GM23338 (cell line): Measurements from ENCODE around the gene HS6ST3.

Experiments used
- CREB1 ChIP-seq: fragments of 250-450 bp; sonication (Bioruptor Pico); IDR thresholded peaks from 2 replicates; pipeline ENCODE4 v1.5.0; 2020; ENCODE audit warnings: low read depth, mild to moderate bottlenecking, moderate library complexity
- EZH2 ChIP-seq: fragments of 200-600 bp; sonication (generic); IDR thresholded peaks from one replicate; pipeline ENCODE4 v1.8.0; 2017; ENCODE audit warnings: antibody characterized with exemption, mild to moderate bottlenecking, low read depth; ENCODE audit not compliant: unreplicated experiment
- EZH2phosphoT487 ChIP-seq: fragments of 200-600 bp; sonication (generic); IDR thresholded peaks from one replicate; pipeline ENCODE4 v1.8.1; 2018; ENCODE audit warnings: antibody characterized with exemption; ENCODE audit not compliant: unreplicated experiment
- JUNB ChIP-seq: IDR thresholded peaks from one replicate; pipeline ENCODE4 v1.6.1; 2016; ENCODE audit warnings: antibody characterized with exemption; ENCODE audit not compliant: unreplicated experiment
- NANOG ChIP-seq: IDR thresholded peaks from 2 replicates; pipeline ENCODE4 v1.6.1; 2016; ENCODE audit warnings: antibody characterized with exemption, borderline replicate concordance
- POLR2AphosphoS5 ChIP-seq: IDR thresholded peaks from 2 replicates; pipeline ENCODE4 v1.6.1; 2016; ENCODE audit warnings: antibody characterized with exemption, low read depth
- STAT1 ChIP-seq: IDR thresholded peaks from one replicate; pipeline ENCODE4 v1.6.1; 2016; ENCODE audit warnings: antibody characterized with exemption; ENCODE audit not compliant: unreplicated experiment
- ZNF114 ChIP-seq: fragments of 250-450 bp; sonication (Bioruptor Pico); IDR thresholded peaks from 2 replicates; pipeline ENCODE4 v1.5.0; 2020; ENCODE audit warnings: mild to moderate bottlenecking, moderate library complexity
- ZNF331 ChIP-seq: fragments of 250-450 bp; sonication (Bioruptor Pico); IDR thresholded peaks from 2 replicates; pipeline ENCODE4 v1.5.0; 2020; ENCODE audit warnings: low read depth, mild to moderate bottlenecking, moderate library complexity
- TF ChIP-seq, protein P1 (sequence below), 2 experiments: fragments of 200-600 bp in 1 of 2; sonication (generic) in 1 of 2; conservative IDR thresholded peaks; 2 replicates each; pipeline versions ENCODE4 v1.5.1 to v1.6.1; 2016 to 2017; ENCODE audit warnings: antibody characterized with exemption in 2 of 2, low read depth in 2 of 2, mild to moderate bottlenecking in 2 of 2, moderate library complexity in 1 of 2
- TF ChIP-seq, protein P2 (sequence below): IDR thresholded peaks from one replicate; pipeline ENCODE4 v1.6.1; 2018; ENCODE audit warnings: antibody characterized with exemption; ENCODE audit not compliant: unreplicated experiment
- TF ChIP-seq, protein P3 (sequence below): IDR thresholded peaks from 2 replicates; pipeline ENCODE4 v1.6.1; 2016; ENCODE audit warnings: antibody characterized with exemption
- TF ChIP-seq, protein P4 (sequence below): fragments of 250-450 bp; sonication (Bioruptor Pico); IDR thresholded peaks from 2 replicates; pipeline ENCODE4 v1.5.0; 2020; ENCODE audit warnings: mild to moderate bottlenecking, moderate library complexity

DNA sequence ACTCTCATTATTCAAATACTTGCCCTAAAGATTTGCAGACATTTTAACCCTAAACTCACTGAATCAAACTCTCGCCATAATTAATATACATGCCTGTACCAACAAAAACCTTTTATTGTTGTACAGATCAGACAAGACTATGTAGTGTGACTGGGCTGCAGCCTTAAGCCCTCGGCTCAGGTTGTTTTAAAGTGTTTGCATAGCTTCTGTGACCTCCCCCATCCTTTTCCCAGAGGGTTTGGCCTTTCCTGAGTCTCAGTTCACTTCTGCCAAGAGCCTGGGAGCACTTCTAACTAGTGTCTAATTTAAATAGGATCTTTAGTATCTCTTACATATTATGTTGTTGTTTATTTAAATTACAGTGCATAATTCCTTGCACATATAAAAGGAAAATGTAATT is 158.2 kb downstream of the HS6ST3 start:
- TF ChIP-seq, protein P1, sequence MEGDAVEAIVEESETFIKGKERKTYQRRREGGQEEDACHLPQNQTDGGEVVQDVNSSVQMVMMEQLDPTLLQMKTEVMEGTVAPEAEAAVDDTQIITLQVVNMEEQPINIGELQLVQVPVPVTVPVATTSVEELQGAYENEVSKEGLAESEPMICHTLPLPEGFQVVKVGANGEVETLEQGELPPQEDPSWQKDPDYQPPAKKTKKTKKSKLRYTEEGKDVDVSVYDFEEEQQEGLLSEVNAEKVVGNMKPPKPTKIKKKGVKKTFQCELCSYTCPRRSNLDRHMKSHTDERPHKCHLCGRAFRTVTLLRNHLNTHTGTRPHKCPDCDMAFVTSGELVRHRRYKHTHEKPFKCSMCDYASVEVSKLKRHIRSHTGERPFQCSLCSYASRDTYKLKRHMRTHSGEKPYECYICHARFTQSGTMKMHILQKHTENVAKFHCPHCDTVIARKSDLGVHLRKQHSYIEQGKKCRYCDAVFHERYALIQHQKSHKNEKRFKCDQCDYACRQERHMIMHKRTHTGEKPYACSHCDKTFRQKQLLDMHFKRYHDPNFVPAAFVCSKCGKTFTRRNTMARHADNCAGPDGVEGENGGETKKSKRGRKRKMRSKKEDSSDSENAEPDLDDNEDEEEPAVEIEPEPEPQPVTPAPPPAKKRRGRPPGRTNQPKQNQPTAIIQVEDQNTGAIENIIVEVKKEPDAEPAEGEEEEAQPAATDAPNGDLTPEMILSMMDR (conservative IDR thresholded peaks at IDR 0.05; ENCODE audit: low read depth in 2 of 2) = no peak
- TF ChIP-seq ZNF331 (CRISPR knock-in tag) = no peak
- TF ChIP-seq EZH2 = no peak
- TF ChIP-seq EZH2phosphoT487 = no peak
- TF ChIP-seq POLR2AphosphoS5 = no peak
- TF ChIP-seq NANOG = no peak
- no peak for TF ChIP-seq CREB1 (CRISPR knock-in tag)
- no peak for TF ChIP-seq JUNB
- TF ChIP-seq, protein P2, sequence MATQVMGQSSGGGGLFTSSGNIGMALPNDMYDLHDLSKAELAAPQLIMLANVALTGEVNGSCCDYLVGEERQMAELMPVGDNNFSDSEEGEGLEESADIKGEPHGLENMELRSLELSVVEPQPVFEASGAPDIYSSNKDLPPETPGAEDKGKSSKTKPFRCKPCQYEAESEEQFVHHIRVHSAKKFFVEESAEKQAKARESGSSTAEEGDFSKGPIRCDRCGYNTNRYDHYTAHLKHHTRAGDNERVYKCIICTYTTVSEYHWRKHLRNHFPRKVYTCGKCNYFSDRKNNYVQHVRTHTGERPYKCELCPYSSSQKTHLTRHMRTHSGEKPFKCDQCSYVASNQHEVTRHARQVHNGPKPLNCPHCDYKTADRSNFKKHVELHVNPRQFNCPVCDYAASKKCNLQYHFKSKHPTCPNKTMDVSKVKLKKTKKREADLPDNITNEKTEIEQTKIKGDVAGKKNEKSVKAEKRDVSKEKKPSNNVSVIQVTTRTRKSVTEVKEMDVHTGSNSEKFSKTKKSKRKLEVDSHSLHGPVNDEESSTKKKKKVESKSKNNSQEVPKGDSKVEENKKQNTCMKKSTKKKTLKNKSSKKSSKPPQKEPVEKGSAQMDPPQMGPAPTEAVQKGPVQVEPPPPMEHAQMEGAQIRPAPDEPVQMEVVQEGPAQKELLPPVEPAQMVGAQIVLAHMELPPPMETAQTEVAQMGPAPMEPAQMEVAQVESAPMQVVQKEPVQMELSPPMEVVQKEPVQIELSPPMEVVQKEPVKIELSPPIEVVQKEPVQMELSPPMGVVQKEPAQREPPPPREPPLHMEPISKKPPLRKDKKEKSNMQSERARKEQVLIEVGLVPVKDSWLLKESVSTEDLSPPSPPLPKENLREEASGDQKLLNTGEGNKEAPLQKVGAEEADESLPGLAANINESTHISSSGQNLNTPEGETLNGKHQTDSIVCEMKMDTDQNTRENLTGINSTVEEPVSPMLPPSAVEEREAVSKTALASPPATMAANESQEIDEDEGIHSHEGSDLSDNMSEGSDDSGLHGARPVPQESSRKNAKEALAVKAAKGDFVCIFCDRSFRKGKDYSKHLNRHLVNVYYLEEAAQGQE = no peak
- TF ChIP-seq, protein P3, sequence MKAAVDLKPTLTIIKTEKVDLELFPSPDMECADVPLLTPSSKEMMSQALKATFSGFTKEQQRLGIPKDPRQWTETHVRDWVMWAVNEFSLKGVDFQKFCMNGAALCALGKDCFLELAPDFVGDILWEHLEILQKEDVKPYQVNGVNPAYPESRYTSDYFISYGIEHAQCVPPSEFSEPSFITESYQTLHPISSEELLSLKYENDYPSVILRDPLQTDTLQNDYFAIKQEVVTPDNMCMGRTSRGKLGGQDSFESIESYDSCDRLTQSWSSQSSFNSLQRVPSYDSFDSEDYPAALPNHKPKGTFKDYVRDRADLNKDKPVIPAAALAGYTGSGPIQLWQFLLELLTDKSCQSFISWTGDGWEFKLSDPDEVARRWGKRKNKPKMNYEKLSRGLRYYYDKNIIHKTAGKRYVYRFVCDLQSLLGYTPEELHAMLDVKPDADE = no peak
- TF ChIP-seq ZNF114 (CRISPR knock-in tag) = no peak
- TF ChIP-seq STAT1 = no peak
- TF ChIP-seq, protein P4, sequence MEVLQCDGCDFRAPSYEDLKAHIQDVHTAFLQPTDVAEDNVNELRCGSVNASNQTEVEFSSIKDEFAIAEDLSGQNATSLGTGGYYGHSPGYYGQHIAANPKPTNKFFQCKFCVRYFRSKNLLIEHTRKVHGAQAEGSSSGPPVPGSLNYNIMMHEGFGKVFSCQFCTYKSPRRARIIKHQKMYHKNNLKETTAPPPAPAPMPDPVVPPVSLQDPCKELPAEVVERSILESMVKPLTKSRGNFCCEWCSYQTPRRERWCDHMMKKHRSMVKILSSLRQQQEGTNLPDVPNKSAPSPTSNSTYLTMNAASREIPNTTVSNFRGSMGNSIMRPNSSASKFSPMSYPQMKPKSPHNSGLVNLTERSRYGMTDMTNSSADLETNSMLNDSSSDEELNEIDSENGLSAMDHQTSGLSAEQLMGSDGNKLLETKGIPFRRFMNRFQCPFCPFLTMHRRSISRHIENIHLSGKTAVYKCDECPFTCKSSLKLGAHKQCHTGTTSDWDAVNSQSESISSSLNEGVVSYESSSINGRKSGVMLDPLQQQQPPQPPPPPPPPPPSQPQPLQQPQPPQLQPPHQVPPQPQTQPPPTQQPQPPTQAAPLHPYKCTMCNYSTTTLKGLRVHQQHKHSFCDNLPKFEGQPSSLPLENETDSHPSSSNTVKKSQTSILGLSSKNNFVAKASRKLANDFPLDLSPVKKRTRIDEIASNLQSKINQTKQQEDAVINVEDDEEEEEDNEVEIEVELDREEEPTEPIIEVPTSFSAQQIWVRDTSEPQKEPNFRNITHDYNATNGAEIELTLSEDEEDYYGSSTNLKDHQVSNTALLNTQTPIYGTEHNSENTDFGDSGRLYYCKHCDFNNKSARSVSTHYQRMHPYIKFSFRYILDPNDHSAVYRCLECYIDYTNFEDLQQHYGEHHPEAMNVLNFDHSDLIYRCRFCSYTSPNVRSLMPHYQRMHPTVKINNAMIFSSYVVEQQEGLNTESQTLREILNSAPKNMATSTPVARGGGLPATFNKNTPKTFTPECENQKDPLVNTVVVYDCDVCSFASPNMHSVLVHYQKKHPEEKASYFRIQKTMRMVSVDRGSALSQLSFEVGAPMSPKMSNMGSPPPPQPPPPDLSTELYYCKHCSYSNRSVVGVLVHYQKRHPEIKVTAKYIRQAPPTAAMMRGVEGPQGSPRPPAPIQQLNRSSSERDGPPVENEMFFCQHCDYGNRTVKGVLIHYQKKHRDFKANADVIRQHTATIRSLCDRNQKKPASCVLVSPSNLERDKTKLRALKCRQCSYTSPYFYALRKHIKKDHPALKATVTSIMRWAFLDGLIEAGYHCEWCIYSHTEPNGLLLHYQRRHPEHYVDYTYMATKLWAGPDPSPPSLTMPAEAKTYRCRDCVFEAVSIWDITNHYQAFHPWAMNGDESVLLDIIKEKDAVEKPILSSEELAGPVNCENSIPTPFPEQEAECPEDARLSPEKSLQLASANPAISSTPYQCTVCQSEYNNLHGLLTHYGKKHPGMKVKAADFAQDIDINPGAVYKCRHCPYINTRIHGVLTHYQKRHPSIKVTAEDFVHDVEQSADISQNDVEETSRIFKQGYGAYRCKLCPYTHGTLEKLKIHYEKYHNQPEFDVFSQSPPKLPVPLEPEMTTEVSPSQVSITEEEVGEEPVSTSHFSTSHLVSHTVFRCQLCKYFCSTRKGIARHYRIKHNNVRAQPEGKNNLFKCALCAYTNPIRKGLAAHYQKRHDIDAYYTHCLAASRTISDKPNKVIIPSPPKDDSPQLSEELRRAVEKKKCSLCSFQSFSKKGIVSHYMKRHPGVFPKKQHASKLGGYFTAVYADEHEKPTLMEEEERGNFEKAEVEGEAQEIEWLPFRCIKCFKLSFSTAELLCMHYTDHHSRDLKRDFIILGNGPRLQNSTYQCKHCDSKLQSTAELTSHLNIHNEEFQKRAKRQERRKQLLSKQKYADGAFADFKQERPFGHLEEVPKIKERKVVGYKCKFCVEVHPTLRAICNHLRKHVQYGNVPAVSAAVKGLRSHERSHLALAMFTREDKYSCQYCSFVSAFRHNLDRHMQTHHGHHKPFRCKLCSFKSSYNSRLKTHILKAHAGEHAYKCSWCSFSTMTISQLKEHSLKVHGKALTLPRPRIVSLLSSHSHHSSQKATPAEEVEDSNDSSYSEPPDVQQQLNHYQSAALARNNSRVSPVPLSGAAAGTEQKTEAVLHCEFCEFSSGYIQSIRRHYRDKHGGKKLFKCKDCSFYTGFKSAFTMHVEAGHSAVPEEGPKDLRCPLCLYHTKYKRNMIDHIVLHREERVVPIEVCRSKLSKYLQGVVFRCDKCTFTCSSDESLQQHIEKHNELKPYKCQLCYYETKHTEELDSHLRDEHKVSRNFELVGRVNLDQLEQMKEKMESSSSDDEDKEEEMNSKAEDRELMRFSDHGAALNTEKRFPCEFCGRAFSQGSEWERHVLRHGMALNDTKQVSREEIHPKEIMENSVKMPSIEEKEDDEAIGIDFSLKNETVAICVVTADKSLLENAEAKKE (CRISPR knock-in tag) = no peak
